Measurements from ENCODE around the gene GINS3. TPM values are rescaled to one million over a fixed set of nuclear protein-coding genes. Genes with fewer than 3 reads are reported as not detected.

GINS3 gene
- total and polyA plus RNA-seq, 4 donors: 0.76 to 5.9 (median 1.2) TPM

DNA sequence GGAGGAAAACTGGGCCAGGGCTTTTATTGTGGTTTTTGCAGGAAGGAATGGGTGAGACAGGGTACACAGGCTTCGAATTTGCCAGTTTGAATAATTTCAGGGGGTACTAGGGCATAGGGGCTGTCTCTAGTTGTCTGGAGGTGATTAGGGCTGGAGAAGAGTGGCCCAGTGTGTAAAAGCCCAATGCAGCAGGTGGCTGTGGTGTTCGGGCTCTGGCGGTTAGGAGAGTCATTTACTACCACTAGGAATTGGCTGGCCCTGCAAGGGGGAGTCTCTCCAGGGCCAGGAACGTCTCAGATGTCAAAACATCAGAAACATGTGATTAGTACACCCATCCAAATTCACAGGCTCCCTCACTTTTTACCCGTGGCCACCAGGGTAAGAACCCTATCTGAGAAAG lies 50.3 kb downstream of the GINS3 start:
- TF ChIP-seq EGR1 (IDR thresholded peaks at IDR 0.05; ENCODE audit: low read depth in 2 of 2) (no peak), JUND (IDR thresholded peaks at IDR 0.05) (no peak), SP1 (IDR thresholded peaks at IDR 0.05) (no peak), FOXA1 (IDR thresholded peaks at IDR 0.05) (no peak), GABPA (IDR thresholded peaks at IDR 0.05 in 1 of 2, conservative IDR thresholded peaks at IDR 0.05 in 1 of 2) (no peak), ZBTB33 (IDR thresholded peaks at IDR 0.05) (no peak), ATF3 (IDR thresholded peaks at IDR 0.05) (no peak), RXRA (IDR thresholded peaks at IDR 0.05) (no peak), YY1 (IDR thresholded peaks at IDR 0.05) (no peak), HNF4A (conservative IDR thresholded peaks at IDR 0.05) (no peak), NR2F2 (IDR thresholded peaks at IDR 0.05) (no peak), HNF4G (IDR thresholded peaks at IDR 0.05) (no peak), FOXA2 (IDR thresholded peaks at IDR 0.05) (no peak), RAD21 (IDR thresholded peaks at IDR 0.05) (no peak), MAX (IDR thresholded peaks at IDR 0.05) (no peak), TAF1 (conservative IDR thresholded peaks at IDR 0.05) (no peak)
- TF ChIP-seq, protein P1, sequence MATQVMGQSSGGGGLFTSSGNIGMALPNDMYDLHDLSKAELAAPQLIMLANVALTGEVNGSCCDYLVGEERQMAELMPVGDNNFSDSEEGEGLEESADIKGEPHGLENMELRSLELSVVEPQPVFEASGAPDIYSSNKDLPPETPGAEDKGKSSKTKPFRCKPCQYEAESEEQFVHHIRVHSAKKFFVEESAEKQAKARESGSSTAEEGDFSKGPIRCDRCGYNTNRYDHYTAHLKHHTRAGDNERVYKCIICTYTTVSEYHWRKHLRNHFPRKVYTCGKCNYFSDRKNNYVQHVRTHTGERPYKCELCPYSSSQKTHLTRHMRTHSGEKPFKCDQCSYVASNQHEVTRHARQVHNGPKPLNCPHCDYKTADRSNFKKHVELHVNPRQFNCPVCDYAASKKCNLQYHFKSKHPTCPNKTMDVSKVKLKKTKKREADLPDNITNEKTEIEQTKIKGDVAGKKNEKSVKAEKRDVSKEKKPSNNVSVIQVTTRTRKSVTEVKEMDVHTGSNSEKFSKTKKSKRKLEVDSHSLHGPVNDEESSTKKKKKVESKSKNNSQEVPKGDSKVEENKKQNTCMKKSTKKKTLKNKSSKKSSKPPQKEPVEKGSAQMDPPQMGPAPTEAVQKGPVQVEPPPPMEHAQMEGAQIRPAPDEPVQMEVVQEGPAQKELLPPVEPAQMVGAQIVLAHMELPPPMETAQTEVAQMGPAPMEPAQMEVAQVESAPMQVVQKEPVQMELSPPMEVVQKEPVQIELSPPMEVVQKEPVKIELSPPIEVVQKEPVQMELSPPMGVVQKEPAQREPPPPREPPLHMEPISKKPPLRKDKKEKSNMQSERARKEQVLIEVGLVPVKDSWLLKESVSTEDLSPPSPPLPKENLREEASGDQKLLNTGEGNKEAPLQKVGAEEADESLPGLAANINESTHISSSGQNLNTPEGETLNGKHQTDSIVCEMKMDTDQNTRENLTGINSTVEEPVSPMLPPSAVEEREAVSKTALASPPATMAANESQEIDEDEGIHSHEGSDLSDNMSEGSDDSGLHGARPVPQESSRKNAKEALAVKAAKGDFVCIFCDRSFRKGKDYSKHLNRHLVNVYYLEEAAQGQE (IDR thresholded peaks at IDR 0.05): no peak
- TF ChIP-seq, protein P2, sequence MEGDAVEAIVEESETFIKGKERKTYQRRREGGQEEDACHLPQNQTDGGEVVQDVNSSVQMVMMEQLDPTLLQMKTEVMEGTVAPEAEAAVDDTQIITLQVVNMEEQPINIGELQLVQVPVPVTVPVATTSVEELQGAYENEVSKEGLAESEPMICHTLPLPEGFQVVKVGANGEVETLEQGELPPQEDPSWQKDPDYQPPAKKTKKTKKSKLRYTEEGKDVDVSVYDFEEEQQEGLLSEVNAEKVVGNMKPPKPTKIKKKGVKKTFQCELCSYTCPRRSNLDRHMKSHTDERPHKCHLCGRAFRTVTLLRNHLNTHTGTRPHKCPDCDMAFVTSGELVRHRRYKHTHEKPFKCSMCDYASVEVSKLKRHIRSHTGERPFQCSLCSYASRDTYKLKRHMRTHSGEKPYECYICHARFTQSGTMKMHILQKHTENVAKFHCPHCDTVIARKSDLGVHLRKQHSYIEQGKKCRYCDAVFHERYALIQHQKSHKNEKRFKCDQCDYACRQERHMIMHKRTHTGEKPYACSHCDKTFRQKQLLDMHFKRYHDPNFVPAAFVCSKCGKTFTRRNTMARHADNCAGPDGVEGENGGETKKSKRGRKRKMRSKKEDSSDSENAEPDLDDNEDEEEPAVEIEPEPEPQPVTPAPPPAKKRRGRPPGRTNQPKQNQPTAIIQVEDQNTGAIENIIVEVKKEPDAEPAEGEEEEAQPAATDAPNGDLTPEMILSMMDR (IDR thresholded peaks at IDR 0.05; ENCODE audit: low read depth, low read length, missing input control): no peak
- Histone ChIP-seq H3K9ac (ENCODE audit: low read depth in 1 of 2, low read length in 2 of 2) (no peak overlapping the region), H3K27ac (ENCODE audit: low read depth in 1 of 2, low read length in 2 of 2) (no peak overlapping the region), H3K36me3 (ENCODE audit: control insufficient read depth in 4 of 4, insufficient read depth in 3 of 4, low read depth in 1 of 4, low read length in 3 of 4) (no peaks in the 10 kb centered on the region), H3K9me3 (ENCODE audit: control insufficient read depth in 4 of 4, low read length in 3 of 4) (no peaks in the 10 kb centered on the region), H3K4me1 (ENCODE audit: control insufficient read depth in 4 of 4, insufficient read depth in 4 of 4, low read length in 3 of 4) (no peaks in the 10 kb centered on the region), H3K27me3 (ENCODE audit: control insufficient read depth in 4 of 4, insufficient read depth in 4 of 4, low read length in 3 of 4) (peaks cover 0 to 4% (median 0%) of the 10 kb centered on the region in 4 donors), H3K4me3 (ENCODE audit: low read depth in 1 of 3, low read length in 3 of 3) (no peak overlapping the region)
- no peak for DNase-seq (ENCODE audit: low spot score)
- WGBS: 55% methylated on average over 5 of the region's 5 CpGs
